IMR-90 (cell line): Measurements from ENCODE around the gene ISCU. TPM values are rescaled to one million over a fixed set of nuclear protein-coding genes. Genes with fewer than 3 reads are reported as not detected.
A peak's percentile ranks its signal among the peaks of the same experiment; 100 is the strongest.

Experiments used
- ATAC-seq: fragments of 200-7000 bp; cut with Tn5 transposase; 2 replicates; pipeline ENCODE4 v1.9.1; 2020; ENCODE audit warnings: low read depth, mild to moderate bottlenecking, moderate library complexity
- BruUV-seq: library from RNA; stranded (reverse); fragments of 400-500 nt; replicated peaks from 2 replicates; lab custom pipeline; 2021; lab: Mats Ljungman, UMichigan
- CTCF ChIA-PET: fragments of 300-600 bp; formaldehyde crosslinking; extraction: SDS; loops from one replicate; lab custom pipeline; 2021; ENCODE audit warnings: antibody characterized with exemption; lab: Yijun Ruan, JAX
- POLR2A ChIA-PET: fragments of 300-600 bp; sonication (Branson Sonifier 250); formaldehyde crosslinking; loops from one replicate; lab custom pipeline; 2022; ENCODE audit warnings: antibody characterized with exemption; ENCODE audit not compliant: unreplicated experiment; lab: Charles Lee
- DNase-seq: peaks from one replicate; pipeline ENCODE4 v3.0.0; 2013
- H2AFZ ChIP-seq: replicated peaks from 2 replicates; pipeline ENCODE3; 2013; ENCODE audit warnings: low read length, mild to moderate bottlenecking; ENCODE audit not compliant: poor library complexity
- H2AK5ac ChIP-seq: 2 replicates; pipeline ENCODE4 v1.6.1; 2013; ENCODE audit warnings: low read depth, low read length, inconsistent platforms
- H2AK9ac ChIP-seq: replicated peaks from 2 replicates; pipeline ENCODE3; 2013; ENCODE audit warnings: mild to moderate bottlenecking, low read depth, low read length, moderate library complexity; ENCODE audit not compliant: poor library complexity
- H2BK120ac ChIP-seq: 2 replicates; pipeline ENCODE4 v1.6.1; 2013; ENCODE audit warnings: low read depth, low read length, inconsistent platforms
- H2BK15ac ChIP-seq: 3 replicates; pipeline ENCODE4 v1.6.1; 2013; ENCODE audit warnings: low read depth, low read length, inconsistent platforms
- H2BK20ac ChIP-seq: 2 replicates; pipeline ENCODE4 v1.6.1; 2013; ENCODE audit warnings: low read depth, mild to moderate bottlenecking, inconsistent platforms, low read length, moderate library complexity
- H2BK5ac ChIP-seq: 2 replicates; pipeline ENCODE4 v1.6.1; 2013; ENCODE audit warnings: mild to moderate bottlenecking, low read depth, low read length, inconsistent platforms; ENCODE audit not compliant: poor library complexity, severe bottlenecking
- H3K14ac ChIP-seq: replicated peaks from 2 replicates; pipeline ENCODE4 v1.6.1; 2013; ENCODE audit warnings: low read depth, low read length, inconsistent platforms
- H3K18ac ChIP-seq: 2 replicates; pipeline ENCODE4 v1.6.1; 2013; ENCODE audit warnings: low read depth, low read length, control low read depth
- H3K23ac ChIP-seq: 2 replicates; pipeline ENCODE4 v1.6.1; 2013; ENCODE audit warnings: low read depth, low read length, inconsistent platforms
- H3K27ac ChIP-seq: 2 replicates; pipeline ENCODE4 v1.5.1; 2013; ENCODE audit warnings: mild to moderate bottlenecking, control low read depth, low read length; ENCODE audit not compliant: insufficient read depth
- H3K27me3 ChIP-seq: 2 replicates; pipeline ENCODE4 v1.6.1; 2013; ENCODE audit warnings: low read length; ENCODE audit not compliant: control insufficient read depth, insufficient read depth
- H3K36me3 ChIP-seq: 2 replicates; pipeline ENCODE4 v1.6.1; 2013; ENCODE audit warnings: low read length, mixed read lengths; ENCODE audit not compliant: control insufficient read depth, insufficient read depth
- H3K4ac ChIP-seq: 2 replicates; pipeline ENCODE4 v1.6.1; 2013; ENCODE audit warnings: low read depth, low read length, inconsistent platforms
- H3K4me1 ChIP-seq: 2 replicates; pipeline ENCODE4 v1.6.1; 2013; ENCODE audit warnings: low read length, mixed read lengths; ENCODE audit not compliant: control insufficient read depth, insufficient read depth
- H3K4me2 ChIP-seq: 2 replicates; pipeline ENCODE4 v1.6.1; 2013; ENCODE audit warnings: low read depth, mild to moderate bottlenecking, control low read depth, low read length, moderate library complexity
- H3K4me3 ChIP-seq: 2 replicates; pipeline ENCODE4 v1.5.1; 2013; ENCODE audit warnings: low read depth, mild to moderate bottlenecking, control low read depth, low read length, moderate library complexity; ENCODE audit not compliant: insufficient read depth
- H3K56ac ChIP-seq: 2 replicates; pipeline ENCODE4 v1.6.1; 2013; ENCODE audit warnings: low read length, inconsistent platforms; ENCODE audit not compliant: insufficient read depth; ENCODE audit errors: extremely low read depth
- H3K79me1 ChIP-seq, 2 experiments: 2 replicates each; pipeline ENCODE4 v1.6.1; 2013; ENCODE audit warnings: low read length in 2 of 2, inconsistent platforms in 1 of 2, low read depth in 1 of 2
- H3K9ac ChIP-seq: 2 replicates; pipeline ENCODE4 v1.6.1; 2013; ENCODE audit warnings: low read depth, low read length, control low read depth
- H3K9me1 ChIP-seq: 2 replicates; pipeline ENCODE4 v1.6.1; 2013; ENCODE audit warnings: low read length, inconsistent platforms; ENCODE audit not compliant: insufficient read depth
- H3K9me3 ChIP-seq: 2 replicates; pipeline ENCODE4 v1.6.1; 2013; ENCODE audit warnings: low read length; ENCODE audit not compliant: control insufficient read depth, insufficient read depth
- H4K20me1 ChIP-seq: 2 replicates; pipeline ENCODE4 v1.6.1; 2013; ENCODE audit warnings: low read length, inconsistent platforms; ENCODE audit not compliant: insufficient read depth
- H4K5ac ChIP-seq: 2 replicates; pipeline ENCODE4 v1.6.1; 2013; ENCODE audit warnings: mild to moderate bottlenecking, low read depth, low read length, control low read depth
- H4K8ac ChIP-seq, 2 experiments: 2 replicates each; pipeline ENCODE4 v1.6.1; 2013; ENCODE audit warnings: low read depth in 2 of 2, low read length in 2 of 2, control low read depth in 1 of 2, inconsistent platforms in 1 of 2
- H4K91ac ChIP-seq: 2 replicates; pipeline ENCODE4 v1.6.1; 2013; ENCODE audit warnings: low read depth, low read length, inconsistent platforms; ENCODE audit not compliant: insufficient read depth
- CHD1 ChIP-seq: IDR thresholded peaks from 2 replicates; pipeline ENCODE4 v1.6.1; 2012; ENCODE audit warnings: low read depth, low read length, improper control_type of control experiment
- ELK1 ChIP-seq: fragments of 150-350 bp; IDR thresholded peaks from 2 replicates; pipeline ENCODE4 v1.6.1; 2016; ENCODE audit warnings: low read depth, mild to moderate bottlenecking, low read length, moderate library complexity, borderline replicate concordance
- FOS ChIP-seq: fragments of 150-350 bp; IDR thresholded peaks from 2 replicates; pipeline ENCODE4 v1.6.1; 2016; ENCODE audit warnings: low read depth, low read length
- MAFK ChIP-seq: IDR thresholded peaks from 2 replicates; pipeline ENCODE4 v1.6.1; 2012; ENCODE audit warnings: low read depth, low read length, improper control_type of control experiment
- MAZ ChIP-seq: IDR thresholded peaks from 2 replicates; pipeline ENCODE4 v1.6.1; 2012; ENCODE audit warnings: low read depth, mild to moderate bottlenecking, low read length, improper control_type of control experiment, moderate library complexity, borderline replicate concordance
- MXI1 ChIP-seq: IDR thresholded peaks from 2 replicates; pipeline ENCODE4 v1.6.1; 2012; ENCODE audit warnings: low read depth, mild to moderate bottlenecking, low read length, moderate library complexity, borderline replicate concordance
- POLR2A ChIP-seq: IDR thresholded peaks from 2 replicates; pipeline ENCODE4 v1.6.1; 2012; ENCODE audit warnings: mild to moderate bottlenecking, low read depth, low read length
- RAD21 ChIP-seq: IDR thresholded peaks from 2 replicates; pipeline ENCODE4 v1.6.1; 2012; ENCODE audit warnings: low read length, improper control_type of control experiment
- RFX5 ChIP-seq: IDR thresholded peaks from 2 replicates; pipeline ENCODE4 v1.8.0; 2012; ENCODE audit warnings: low read depth, mild to moderate bottlenecking, low read length, moderate library complexity
- SMC3 ChIP-seq: fragments of 150-350 bp; IDR thresholded peaks from 2 replicates; pipeline ENCODE4 v1.6.1; 2016; ENCODE audit warnings: low read depth, mild to moderate bottlenecking, antibody characterized with exemption, low read length, moderate library complexity
- USF2 ChIP-seq: fragments of 150-350 bp; IDR thresholded peaks from 2 replicates; pipeline ENCODE4 v1.6.1; 2017; ENCODE audit warnings: mild to moderate bottlenecking, antibody characterized with exemption, low read length, low read depth
- WGBS, 2 experiments: methylation state at CpG; one replicate each; pipeline versions ENCODE4 v1.1.5 to v1.1.7; 2013; ENCODE audit warnings: missing lambda C conversion rate in 2 of 2; ENCODE audit not compliant: insufficient read length in 1 of 2; ENCODE audit errors: extremely low coverage in 2 of 2; 5-methylcytosine and 5-hydroxymethylcytosine counted together
- dilution Hi-C: fragments of 300-500 bp; cut with HindIII; formaldehyde crosslinking; loops from one replicate; pipeline ENCODE4 v1.14.3; 2018; ENCODE audit warnings: low sequenced_read_pairs; ENCODE audit not compliant: unreplicated experiment
- in situ Hi-C: fragments of 300-500 bp; cut with MboI; formaldehyde crosslinking; loops from 3 replicates; pipeline ENCODE4 v1.14.3; 2019; ENCODE audit warnings: low sequenced_read_pairs, inconsistent platforms, mixed read lengths
- intact Hi-C: fragments of 100-400 bp; cut with micrococcal nuclease; formaldehyde crosslinking; loops from 2 replicates; pipeline ENCODE4 v1.10.0; 2022
- polyA plus RNA-seq, 3 experiments: library from polyadenylated mRNA; depleted of rRNA; stranded (reverse); fragments of >200 nt; gene quantifications; 2 replicates each; pipeline ENCODE4 v1.2.3, GENCODE V29; 2012; ENCODE audit warnings: low replicate concordance in 1 of 3
- total RNA-seq: library from RNA; depleted of rRNA; stranded (reverse); fragments of >200 nt; gene quantifications from 2 replicates; pipeline ENCODE4 v1.2.3, GENCODE V29; 2012

ISCU gene
- total and polyA plus RNA-seq, 2 of the 4 experiments (the other 2 are of a cell fraction) = 52.7 to 87.2 TPM

- peaks cover 17% of the 10 kb centered on the region for H3K4me1 ChIP-seq
- in situ Hi-C loops (no loop called here), dilution Hi-C loops (no loop called here), intact Hi-C loops (loop anchor here (2.0 kb wide), 1 partner anchor 340 kb away; no protein-coding TSS in a partner anchor)
- BruUV-seq = no TSS peak
- peaks cover 4% of the 10 kb centered on the region; the same call in 1 of the 2 replicates for H3K9me1 ChIP-seq
- H2BK120ac ChIP-seq = peak overlapping the region; percentile 93
- peak overlapping the region; percentile 75 for H3K18ac ChIP-seq
- POLR2A ChIA-PET = no interaction called here
- peak overlapping the region; percentile 82 for H2AFZ ChIP-seq
- H2AK9ac ChIP-seq = peak overlapping the region; percentile 56
- H2BK5ac ChIP-seq = no peak overlapping the region
- H2BK20ac ChIP-seq = peak overlapping the region; percentile 85
- H3K4me3 ChIP-seq = no peak overlapping the region
- no peak overlapping the region for H3K27ac ChIP-seq
- CTCF ChIA-PET = interaction anchor here (2.0 kb wide), 1 partner anchor 46 kb away, joined by 4 read pairs; no protein-coding TSS in a partner anchor
- peak overlapping the region; percentile 19 to 89; a peak in 2 of 4 replicates for H4K8ac ChIP-seq
- H3K36me3 ChIP-seq = no peaks in the 10 kb centered on the region
- peak overlapping the region; percentile 89; the same call in 1 of the 2 replicates for H2AK5ac ChIP-seq
- no peak overlapping the region; the same call in 1 of the 2 replicates for H3K9ac ChIP-seq
- peak overlapping the region; percentile 37; the same call in 1 of the 2 replicates for H4K5ac ChIP-seq
- 91% methylated on average over 4 of the region's 8 CpGs; no CpG with 5 or more reads in 1 of the 2 experiments for WGBS, 2 experiments
- no peaks in the 10 kb centered on the region for H3K9me3 ChIP-seq
- peak overlapping the region; percentile 85 for H4K91ac ChIP-seq
- H3K4ac ChIP-seq = peak overlapping the region; percentile 86
- 0 out of 2 replicates have a peak overlapping the region, but pooled peaks have one; percentile 53 for H3K56ac ChIP-seq
- no peak for TF ChIP-seq POLR2A
- no peak for TF ChIP-seq MAFK
- no peak for TF ChIP-seq MXI1
- no peak for TF ChIP-seq SMC3
- TF ChIP-seq RFX5 = no peak
- TF ChIP-seq ELK1 = no peak
- TF ChIP-seq USF2 = no peak
- no peak for TF ChIP-seq CHD1
- TF ChIP-seq RAD21 = no peak
- no peak for TF ChIP-seq FOS
- TF ChIP-seq MAZ = no peak
- H3K79me1 ChIP-seq = peaks cover 0 to 5% of the 10 kb centered on the region in 2 experiments; a peak in 1 of 4 replicates
- peak overlapping the region; percentile 89; the same call in 2 of the 3 replicates for H2BK15ac ChIP-seq
- DNase-seq (no peak), ATAC-seq (no peak)
- H3K27me3 ChIP-seq = no peaks in the 10 kb centered on the region
- no peak overlapping the region for H3K4me2 ChIP-seq
- peak overlapping the region; percentile 47; the same call in 1 of the 2 replicates for H3K14ac ChIP-seq
- H3K23ac ChIP-seq = no peak overlapping the region
- H4K20me1 ChIP-seq = no peaks in the 10 kb centered on the region
These were observed 48.0 kb downstream of the ISCU start for GRCh38 chr12:108610336-108610815.
